HG02973 (cell line): ENCODE results near the gene CPAMD8.
"Not testable (repeated sequence)": the region's sequence is repeated elsewhere in the genome, so short reads cannot be mapped to it uniquely, and the experiment has no call there.

Experiments
- ATAC-seq: cut with Tn5 transposase; IDR thresholded peaks from one replicate; pipeline ENCODE4 v1.9.1; 2021; ENCODE audit warnings: moderate library complexity; ENCODE audit not compliant: unreplicated experiment

The CPAMD8 gene

GRCh38 chr19:17002455-17002854, 24.2 kb downstream of the CPAMD8 start:
- no peak for ATAC-seq

GRCh38 chr19:17001603-17002183, 24.9 kb downstream of the CPAMD8 start:
- no peak for ATAC-seq

DNA sequence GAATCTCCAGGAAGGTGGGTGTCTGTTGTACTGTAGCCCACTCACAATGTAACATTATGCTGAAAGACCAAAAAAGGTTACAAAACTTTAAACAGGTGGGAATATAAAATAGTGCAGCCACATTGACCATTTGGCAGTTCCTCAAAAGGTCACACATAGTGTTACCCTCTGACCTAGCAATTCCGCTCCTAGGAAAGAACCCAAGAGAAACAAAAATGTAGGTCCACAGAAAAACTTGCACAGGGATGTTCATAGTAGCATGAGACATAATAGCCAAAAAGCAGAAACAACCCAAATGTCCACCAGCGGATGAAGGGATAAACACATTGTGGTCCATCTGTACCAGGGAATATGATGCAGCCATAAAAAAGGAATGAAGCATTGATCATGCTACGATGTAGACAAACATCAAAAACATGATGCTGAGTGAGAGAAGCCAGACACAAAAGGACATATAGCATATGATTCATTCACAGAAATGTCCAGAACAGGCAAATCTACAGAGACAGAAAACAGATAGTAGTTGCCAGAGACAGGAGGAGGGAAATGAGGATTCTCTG, 27.9 kb downstream of the CPAMD8 start:
- ATAC-seq: no peak

GRCh38 chr19:16996838-16997490, 29.6 kb downstream of the CPAMD8 start:
- ATAC-seq: not testable (repeated sequence)

DNA sequence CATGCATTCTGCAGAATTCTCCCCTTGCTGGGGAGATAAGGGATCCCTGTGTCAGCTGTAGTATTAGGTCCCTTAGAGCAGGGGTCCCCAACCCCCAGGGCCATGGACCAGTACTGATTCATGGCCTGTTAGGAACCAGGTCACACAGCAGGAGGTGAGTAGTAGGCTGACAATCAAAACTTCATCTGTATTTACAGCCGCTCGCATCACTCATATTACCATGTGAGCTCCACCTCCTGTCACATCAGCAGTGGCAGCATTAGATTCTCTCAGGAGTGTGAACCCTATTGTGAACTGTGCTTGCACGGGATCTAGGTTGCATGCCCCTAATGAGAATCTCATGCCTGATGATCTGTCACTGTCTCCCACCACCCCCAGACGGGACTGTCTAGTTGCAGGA, 37.9 kb downstream of the CPAMD8 start:
- no peak for ATAC-seq

GRCh38 chr19:16985403-16985802, 41.2 kb downstream of the CPAMD8 start:
- no peak for ATAC-seq

- not testable (repeated sequence) for ATAC-seq
These were observed 44.0 kb downstream of the CPAMD8 start for GRCh38 chr19:16982586-16982985.

DNA sequence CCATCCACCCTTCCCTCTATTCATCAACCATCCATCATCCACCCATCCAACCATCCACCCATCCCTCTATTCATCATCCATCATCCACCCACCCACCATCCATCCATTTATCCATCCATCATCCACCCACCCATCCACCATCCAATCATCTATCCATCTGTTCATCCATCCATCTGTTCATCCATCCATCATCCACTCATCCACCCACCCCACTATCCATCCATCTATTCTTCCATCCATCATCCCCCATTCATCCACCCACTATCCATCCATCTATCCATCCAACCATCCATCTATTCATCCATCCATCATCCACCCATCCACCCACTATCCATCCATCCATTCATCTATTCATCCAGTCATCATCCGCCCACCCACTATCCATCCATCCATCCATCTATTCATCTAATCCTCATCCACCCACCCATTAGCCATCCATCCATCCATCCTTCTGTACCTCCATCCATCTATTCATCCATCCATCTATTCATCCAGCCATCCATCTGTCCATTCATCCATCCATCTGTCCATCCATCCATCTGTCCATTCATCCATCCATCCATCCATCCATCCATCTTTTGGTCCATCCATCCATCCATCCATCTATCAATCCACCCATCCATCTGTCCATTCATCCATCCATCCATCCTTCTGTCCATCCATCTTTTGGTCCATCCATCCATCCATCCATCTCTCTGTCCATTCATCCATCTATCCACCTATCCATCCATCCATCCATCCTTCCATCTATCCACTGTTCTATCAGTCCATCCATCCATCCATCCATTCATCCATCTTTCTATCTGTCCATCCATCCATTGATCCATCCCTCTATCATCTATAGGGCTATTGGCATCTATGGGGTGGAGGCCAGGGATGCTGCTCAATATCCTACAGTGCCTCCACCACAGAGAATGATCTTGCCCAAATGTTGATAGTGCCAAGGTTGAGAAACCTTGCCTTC, 47.5 kb downstream of the CPAMD8 start:
- ATAC-seq: no peak

DNA sequence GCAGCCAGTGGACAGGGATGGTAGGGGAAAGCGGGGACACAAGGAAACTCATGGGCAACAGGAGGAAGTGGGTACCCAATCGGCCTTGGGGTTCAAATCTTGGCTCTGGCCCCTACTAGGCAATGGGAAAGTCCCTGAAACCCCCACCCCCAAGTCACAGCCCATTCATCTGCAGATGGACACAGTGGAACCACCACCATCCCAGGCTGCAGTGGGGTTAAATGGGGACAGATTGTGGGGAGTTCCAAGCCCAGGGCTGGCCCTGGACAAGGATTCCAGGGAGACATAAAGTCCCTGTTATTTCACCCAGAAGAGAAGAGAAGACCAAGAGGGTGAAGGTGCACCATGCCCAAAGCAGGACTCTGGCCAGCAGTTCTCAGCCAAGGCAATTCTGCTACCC, 48.5 kb downstream of the CPAMD8 start:
- no peak for ATAC-seq

DNA sequence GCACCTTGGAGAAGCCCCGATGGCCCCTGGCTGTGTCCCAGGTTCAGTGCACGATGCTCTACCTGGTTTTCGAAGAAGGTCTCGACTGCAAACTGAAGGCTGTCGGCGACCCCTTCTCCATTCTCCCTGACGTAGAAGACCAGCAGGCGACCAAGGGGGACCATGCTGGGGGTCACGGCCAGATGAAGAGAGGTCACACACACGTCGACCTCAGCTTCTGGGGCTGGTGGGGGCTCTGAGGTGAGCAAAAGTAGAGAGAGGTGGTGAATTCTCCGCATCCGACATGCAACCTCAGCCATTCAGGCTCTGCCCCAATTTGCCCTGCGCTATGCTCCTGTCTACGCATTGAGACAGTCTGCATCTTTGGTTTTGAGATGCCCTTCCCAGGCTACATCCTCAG, 49.3 kb downstream of the CPAMD8 start:
- ATAC-seq: no peak

DNA sequence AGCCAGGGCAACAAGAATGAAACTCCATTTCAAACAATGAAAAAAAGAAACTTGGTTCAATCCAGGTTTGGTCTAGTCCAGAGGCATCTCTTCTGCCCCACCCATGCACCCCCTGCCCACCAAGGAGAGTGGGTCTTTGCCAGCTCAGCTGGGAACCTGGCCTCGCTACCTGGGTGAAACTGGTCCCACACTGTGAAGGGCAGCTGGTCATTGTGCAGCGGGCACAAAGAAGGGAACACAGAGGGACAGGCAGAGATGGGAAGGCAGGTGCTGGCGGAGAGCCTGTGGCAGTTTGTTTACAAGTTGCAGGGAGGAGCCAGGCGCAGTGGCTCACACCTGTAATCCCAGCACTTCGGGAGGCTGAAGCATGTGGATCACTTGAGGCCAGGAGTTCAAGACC, 50.2 kb downstream of the CPAMD8 start:
- ATAC-seq: no peak

DNA sequence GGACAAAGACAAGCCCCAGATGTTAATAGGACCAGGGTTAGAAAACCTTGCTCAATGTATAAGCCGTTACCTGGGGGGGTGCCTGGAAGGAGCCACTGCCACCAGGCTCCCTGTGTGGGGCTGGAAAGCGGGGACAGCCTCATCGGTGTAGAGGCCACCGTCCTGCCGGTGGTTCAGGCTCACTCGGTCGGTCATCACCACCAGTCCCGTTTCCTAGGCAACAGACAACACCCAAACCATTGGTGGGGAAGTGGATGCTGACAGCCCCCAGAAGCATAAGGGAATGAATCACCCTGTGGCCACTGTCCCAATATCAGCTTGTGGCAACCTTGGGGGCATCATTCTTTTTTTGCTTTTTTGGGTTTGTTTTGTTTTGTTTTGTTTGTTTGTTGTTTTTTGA, 55.8 kb downstream of the CPAMD8 start:
- ATAC-seq: no peak

- no peak for ATAC-seq
These were observed 57.5 kb downstream of the CPAMD8 start for GRCh38 chr19:16969135-16969534.

GRCh38 chr19:16960996-16961822, 65.4 kb downstream of the CPAMD8 start:
- ATAC-seq: not testable (repeated sequence)

DNA sequence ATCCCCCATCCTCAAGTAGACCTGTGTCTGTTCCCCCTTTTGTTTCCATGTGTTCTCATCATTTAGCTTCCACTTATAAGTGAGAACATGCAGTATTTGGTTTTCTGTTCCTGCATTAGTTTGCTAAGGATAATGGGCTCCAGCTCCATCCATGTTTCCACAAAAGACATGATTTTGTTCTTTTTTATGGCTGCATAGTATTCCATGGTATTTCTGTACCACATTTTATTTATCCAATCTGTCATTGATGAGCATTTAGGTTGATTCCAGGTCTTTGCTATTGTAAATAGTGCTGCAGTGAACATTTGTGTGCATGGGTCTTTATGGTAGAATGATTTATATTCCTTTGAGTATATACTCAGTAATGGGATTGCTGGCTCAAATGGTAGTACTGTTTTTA, 68.3 kb downstream of the CPAMD8 start:
- not testable (repeated sequence) for ATAC-seq

GRCh38 chr19:16957855-16958254, 68.8 kb downstream of the CPAMD8 start:
- ATAC-seq: no peak

DNA sequence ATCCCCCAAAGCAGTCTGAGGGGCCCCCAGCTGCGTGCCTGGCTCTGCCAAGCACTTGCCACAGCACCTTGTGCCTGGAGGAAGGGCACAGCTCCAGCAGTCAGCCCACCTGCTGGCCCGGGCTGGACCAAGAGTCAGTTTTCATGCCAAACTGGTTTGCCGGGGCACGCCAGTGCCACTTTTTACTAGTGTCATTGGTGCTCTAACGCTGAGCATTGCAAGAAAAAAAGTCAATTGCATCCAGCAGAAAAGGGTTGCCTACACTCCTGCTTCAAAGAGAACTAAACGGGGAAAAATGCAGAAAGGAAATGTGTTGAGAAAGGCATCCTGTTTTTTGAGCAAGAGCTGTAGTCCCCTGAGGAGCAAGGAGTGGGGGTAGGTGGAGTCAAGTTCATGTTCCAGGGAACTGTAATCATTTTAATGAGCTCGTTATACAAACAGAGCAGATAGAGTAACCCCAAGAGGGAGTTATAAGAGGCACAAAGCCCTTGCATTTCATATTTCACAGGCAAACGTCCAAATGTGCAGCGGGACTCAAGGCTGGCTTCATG, 69.4 kb downstream of the CPAMD8 start:
- no peak for ATAC-seq

DNA sequence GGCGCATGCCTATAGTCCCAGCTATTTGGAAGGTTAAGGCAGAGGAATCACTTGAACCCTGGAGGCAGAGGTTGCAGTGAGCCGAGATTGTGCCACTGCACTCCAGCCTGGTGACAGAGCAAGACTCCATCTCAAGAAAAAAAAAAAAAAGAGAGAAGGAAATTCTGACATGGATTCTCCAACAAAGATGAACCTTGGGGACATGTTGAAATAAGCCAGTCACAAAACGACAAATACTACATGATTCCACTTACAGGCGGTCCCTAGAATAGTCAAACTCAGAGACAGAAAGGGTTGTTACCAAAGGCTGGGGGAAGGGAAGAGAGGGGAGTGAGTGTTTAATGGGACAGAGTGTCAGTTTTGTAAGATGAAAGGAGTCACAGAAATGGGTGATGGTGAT, 71.4 kb downstream of the CPAMD8 start:
- no peak for ATAC-seq

GRCh38 chr19:16952046-16952445, 74.6 kb downstream of the CPAMD8 start:
- no peak for ATAC-seq

DNA sequence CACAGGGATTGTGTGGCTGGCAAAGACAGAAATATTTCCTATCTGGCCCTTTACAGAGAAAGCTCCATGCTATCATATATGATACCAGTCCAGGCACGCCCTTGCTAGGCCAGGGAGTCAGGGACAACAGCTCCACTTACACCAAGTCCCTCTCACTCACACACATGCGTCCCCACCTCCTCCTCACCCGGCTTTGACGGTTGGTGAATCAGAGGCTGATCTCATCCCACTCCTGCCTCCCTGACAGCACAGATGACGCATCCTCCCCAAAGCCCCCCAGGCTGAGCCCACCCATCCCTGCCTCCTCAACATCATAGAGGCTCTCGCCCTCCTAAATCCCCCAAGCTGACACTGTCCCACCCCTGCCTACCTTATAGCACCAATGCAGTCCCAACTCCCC, 75.1 kb downstream of the CPAMD8 start:
- ATAC-seq: no peak
